ENCODE results near the gene LCN6. TPM values are rescaled to one million over a fixed set of nuclear protein-coding genes. Genes with fewer than 3 reads are reported as not detected.

Gene LCN6
- total and polyA plus RNA-seq, 2 of the 13 experiments (the other 11 are each of a cell fraction or from before 2014, with no cell fraction given), result not detected

DNA sequence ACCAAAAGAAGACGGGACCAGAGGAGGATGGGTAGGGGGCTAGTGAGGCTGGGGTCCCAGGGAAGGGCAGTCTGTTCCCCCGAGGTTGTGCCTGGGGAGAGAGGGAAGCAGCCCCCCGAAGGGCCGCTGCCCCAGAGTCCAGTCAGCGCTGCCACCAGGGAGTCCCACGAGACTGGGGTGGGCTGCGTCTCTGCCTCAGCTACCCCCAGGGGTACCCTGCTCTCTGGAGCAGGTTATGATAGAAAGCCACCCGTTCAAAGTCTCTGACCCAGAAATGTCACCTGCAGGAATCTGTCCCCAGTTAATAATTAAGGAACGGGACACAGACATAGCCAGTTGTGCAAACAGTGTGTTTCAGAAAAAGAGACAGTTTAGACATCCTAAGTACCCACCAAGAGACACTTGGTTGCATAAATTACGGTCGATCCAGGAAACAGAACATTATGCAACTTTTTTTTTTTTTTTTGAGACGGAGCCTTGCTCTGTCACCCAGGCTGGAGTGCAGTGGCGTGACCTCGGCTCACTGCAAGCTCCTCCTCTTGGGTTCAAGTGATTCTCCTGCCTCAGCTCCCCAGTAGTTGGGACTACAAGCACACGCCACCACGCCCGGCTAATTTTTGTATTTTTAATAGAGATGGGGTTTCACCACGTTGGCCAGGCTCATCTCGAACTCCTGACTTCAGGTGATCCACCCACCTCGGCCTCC is 50.4 kb downstream of the LCN6 start (continued):
- TF ChIP-seq ZNF839 (CRISPR knock-in tag; IDR thresholded peaks at IDR 0.05; ENCODE audit: borderline replicate concordance) (no peak), MAZ (IDR thresholded peaks at IDR 0.05; ENCODE audit: borderline replicate concordance, low read depth, low read length) (no peak), MAZ (CRISPR knock-in tag; IDR thresholded peaks at IDR 0.05; ENCODE audit: low read depth) (no peak), ZFP36L1 (CRISPR knock-in tag; IDR thresholded peaks at IDR 0.05) (no peak), GPN1 (CRISPR knock-in tag; IDR thresholded peaks at IDR 0.05; ENCODE audit: borderline replicate concordance) (no peak), ZNF569 (CRISPR knock-in tag; IDR thresholded peaks at IDR 0.05; ENCODE audit: borderline replicate concordance) (no peak), ZNF331 (CRISPR knock-in tag; IDR thresholded peaks at IDR 0.05) (peak; percentile 46; the same call in 1 of the 2 replicates), ZEB1 (IDR thresholded peaks at IDR 0.05; ENCODE audit: insufficient replicate concordance, low read depth) (peak; percentile 64), RXRB (CRISPR knock-in tag; IDR thresholded peaks at IDR 0.05; ENCODE audit: borderline replicate concordance) (peak; percentile 86), MXI1 (IDR thresholded peaks at IDR 0.05; ENCODE audit: borderline replicate concordance, low read depth, low read length) (no peak), NFIC (IDR thresholded peaks at IDR 0.05; ENCODE audit: low read length) (0 out of 2 replicates have a peak, but pooled peaks have one; percentile 34), POLR2A (IDR thresholded peaks at IDR 0.05; ENCODE audit: insufficient read depth in 1 of 2, low read depth in 2 of 2, low read length in 2 of 2) (no peak; a peak in 1 of 4 replicates), CBX5 (CRISPR knock-in tag; IDR thresholded peaks at IDR 0.05; ENCODE audit: borderline replicate concordance) (no peak), HNF1A (IDR thresholded peaks at IDR 0.05; ENCODE audit: low read depth) (peak; percentile 94), HNF1A (CRISPR knock-in tag; IDR thresholded peaks at IDR 0.05; ENCODE audit: borderline replicate concordance) (peak; percentile 95), ZFYVE20 (CRISPR knock-in tag; IDR thresholded peaks at IDR 0.05; ENCODE audit: borderline replicate concordance, low read depth) (no peak), ZNF768 (CRISPR knock-in tag; IDR thresholded peaks at IDR 0.05) (no peak), TOE1 (CRISPR knock-in tag; IDR thresholded peaks at IDR 0.05) (no peak), ZNF7 (CRISPR knock-in tag; IDR thresholded peaks at IDR 0.05) (no peak), MAFK (conservative IDR thresholded peaks at IDR 0.05 in 1 of 2, IDR thresholded peaks at IDR 0.05 in 1 of 2; ENCODE audit: low read length in 2 of 2) (no peak), ZNF225 (CRISPR knock-in tag; IDR thresholded peaks at IDR 0.05) (no peak), RFX3 (CRISPR knock-in tag; IDR thresholded peaks at IDR 0.05) (no peak), KLF15 (CRISPR knock-in tag; IDR thresholded peaks at IDR 0.05; ENCODE audit: borderline replicate concordance) (no peak), GLMP (CRISPR knock-in tag; IDR thresholded peaks at IDR 0.05; ENCODE audit: borderline replicate concordance) (no peak), ZNF816 (CRISPR knock-in tag; IDR thresholded peaks at IDR 0.05; ENCODE audit: borderline replicate concordance) (no peak; the same call in 1 of the 2 replicates)
- TF ChIP-seq, protein P1, sequence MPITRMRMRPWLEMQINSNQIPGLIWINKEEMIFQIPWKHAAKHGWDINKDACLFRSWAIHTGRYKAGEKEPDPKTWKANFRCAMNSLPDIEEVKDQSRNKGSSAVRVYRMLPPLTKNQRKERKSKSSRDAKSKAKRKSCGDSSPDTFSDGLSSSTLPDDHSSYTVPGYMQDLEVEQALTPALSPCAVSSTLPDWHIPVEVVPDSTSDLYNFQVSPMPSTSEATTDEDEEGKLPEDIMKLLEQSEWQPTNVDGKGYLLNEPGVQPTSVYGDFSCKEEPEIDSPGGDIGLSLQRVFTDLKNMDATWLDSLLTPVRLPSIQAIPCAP (CRISPR knock-in tag; IDR thresholded peaks at IDR 0.05; ENCODE audit: low read depth), result no peak
